ENCODE results near the gene PPP1R12B.
"Not testable (repeated sequence)": the region's sequence is repeated elsewhere in the genome, so short reads cannot be mapped to it uniquely, and the experiment has no call there.

PPP1R12B gene

DNA sequence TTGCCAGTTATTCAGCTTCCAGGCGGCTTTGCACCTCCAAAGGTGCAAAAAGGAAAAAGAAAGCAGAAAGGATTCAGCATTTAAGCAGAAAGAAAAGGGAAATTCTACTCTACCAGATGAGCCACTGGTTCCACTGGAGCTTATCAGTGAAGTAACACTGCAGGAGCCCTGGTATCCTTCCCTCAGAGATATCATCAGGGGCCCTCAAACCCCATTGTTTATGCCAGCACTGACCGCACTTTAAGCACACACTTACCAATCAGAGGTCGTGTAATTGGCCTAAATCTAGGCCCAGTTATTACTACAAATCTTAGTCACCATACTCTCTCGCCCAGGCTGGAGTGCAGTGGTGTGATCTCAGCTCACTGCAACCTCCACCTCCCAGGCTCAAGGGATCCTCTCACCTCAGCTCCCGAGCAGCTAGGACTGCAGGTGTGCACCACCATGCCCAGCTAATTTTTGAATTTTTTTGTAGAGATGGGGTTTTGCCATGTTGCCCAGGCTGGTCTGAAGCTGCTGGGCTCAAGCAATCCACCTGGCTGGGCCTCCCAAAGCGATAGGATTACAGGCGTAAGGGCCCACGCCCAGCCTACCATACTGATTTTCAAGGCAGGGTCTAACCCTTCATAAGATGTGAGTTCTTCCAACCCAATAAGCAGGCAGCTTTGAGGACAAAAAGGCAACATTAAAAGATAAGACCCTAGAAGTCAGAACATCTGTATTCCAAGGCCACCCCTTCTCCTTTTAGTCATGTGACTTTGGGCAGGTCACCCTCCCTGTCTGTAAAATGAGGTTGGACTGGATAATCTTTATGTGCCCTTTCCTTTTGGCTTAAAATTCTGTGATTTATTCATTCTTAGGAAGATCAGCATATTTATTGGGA, 236.4 kb downstream of the PPP1R12B start:
- DNase-seq (ENCODE audit: low spot score): no peak

- DNase-seq (ENCODE audit: low spot score): no peak
These were observed 237.1 kb downstream of the PPP1R12B start for GRCh38 chr1:202585590-202585933.

GRCh38 chr1:202586018-202586821, 237.7 kb downstream of the PPP1R12B start:
- DNase-seq (ENCODE audit: low spot score): no peak

DNA sequence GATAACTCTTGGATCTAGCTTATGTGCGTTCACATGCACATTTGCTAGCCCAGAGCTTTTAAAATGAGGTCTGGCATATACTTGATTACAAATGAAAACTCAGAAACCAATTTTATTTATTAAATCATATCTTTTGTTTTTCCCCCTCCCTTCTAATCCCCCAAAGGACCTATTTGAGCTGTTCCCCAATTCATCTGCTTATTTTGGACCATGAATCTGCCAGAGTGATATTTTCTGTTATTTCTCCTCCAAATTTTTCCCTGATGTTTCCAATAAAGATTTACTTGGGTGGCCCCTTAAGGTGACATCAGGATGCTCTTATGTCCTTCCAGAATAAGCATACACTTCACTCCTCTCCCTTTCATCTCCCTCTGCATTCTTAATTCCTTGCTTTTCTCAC, 238.4 kb downstream of the PPP1R12B start:
- no peak for DNase-seq (ENCODE audit: low spot score)

DNA sequence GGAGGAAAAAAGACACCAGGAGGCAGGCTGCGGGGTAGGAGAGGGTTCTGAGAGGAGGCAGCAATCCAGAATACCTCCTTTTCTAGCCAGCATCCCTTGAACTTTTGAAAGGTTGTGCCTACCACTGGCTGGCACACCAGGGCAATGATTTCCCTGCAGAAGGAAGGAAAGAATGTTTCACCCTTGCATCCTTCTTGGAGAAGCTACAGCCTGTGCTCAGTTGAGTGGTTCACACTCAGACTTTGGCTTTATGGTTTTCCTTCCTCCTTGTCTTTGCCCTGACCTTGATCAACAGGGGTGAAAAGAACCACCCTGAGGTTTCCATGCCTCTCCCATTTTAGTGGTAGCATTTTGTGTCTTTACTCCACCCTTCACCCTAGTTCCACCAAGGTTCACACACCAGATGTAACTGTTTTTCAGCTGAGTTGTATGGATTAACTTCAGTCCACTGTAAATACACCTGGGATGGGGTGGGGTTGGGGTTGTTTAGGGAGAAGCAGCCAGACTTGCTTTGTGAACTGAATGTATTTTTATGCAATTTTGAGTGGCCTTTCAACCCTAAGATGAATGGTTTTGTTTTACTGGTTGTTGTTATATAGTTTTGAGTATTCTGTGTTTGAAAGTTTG, 239.5 kb downstream of the PPP1R12B start:
- no peak for DNase-seq (ENCODE audit: low spot score)

DNA sequence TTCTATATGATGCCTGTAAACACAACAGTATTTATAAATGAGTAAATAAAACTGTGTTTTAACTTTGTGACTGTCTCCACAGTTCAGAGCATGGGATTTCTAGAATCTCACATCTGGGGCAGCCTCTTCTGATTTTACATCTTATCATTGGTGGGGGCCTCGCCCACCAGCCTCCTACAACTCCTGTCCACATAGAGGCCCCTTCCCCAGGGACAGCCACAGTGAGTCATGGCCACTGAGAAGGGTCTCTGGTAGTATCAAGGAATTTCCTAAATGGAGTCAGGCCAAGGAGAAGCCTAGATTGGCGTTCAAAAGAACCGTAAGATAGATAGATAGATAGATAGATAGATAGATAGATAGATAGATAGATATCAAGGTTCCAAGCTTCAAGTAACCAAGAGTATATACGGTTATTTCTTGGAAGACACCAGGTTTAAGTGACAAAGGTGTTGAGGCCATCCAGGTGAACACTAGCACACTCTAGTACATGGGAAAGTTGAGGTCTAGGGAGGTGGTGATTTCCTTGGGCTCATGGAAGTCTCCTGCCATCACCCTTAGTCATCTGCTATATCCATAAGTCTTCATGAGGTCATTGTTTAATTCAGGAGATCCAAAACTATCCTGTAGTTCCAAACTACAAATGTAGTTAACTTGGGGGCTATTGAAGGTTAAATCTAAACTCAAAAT, 240.1 kb downstream of the PPP1R12B start:
- no peak for DNase-seq (ENCODE audit: low spot score)

DNA sequence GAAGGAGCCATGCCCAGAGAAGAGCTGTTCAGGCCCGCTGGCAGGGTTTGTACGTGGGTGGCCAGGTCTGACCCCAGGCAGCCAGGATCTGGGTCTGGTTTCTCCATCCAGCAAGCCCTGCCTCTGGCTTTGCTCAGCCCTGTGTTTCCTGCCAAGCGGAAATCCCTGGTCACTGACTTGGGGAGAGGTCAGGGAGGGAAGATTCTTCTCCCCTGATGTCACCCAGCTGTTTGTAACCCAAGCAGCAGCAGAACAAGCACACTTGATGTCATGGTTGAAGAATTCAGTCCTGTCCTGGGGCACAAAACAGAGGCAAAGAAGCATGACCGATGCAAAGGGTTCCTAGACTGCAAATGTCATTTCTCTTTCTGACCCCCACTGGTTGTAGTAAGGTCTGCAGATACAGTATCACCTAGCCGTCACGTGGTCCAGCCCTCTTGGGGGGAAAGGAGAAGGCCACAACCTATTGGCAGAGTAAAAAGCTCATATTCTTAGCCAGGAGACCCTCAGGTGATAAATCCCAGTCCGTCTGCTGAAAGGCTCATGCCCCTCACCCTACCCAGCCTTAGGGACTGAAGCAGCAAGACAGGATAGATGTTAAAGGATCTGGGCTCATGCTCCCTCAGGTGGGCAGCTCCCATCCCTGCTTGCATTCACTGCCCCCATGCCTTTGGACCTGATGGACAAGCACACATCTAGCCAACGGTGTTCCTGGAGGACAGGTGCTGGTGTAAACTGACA, 240.9 kb downstream of the PPP1R12B start:
- peak; percentile 91 for DNase-seq (ENCODE audit: low spot score)

- DNase-seq (ENCODE audit: low spot score): no peak
These were observed 241.6 kb downstream of the PPP1R12B start for GRCh38 chr1:202590126-202590525.

GRCh38 chr1:202590975-202591411, 242.5 kb downstream of the PPP1R12B start:
- no peak for DNase-seq (ENCODE audit: low spot score)

DNA sequence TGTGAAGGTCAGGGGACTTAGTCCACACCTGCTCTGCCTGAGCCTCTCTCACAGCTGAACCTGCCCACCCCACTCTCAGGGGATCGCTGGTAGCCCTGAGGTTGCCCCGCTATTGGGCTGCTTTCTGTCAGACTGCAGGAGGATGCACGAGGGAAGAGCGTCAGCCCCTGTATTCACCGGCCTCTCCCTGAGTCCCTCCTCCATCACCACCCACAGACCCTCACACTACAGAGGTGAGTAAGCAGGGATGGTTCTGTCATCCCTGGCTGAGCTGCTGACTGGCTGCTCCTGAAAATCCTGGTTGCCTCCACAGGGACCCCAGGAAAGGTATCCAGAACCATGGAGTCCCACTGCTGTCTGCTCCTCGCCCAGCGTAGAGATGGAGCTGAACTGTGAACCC, 243.0 kb downstream of the PPP1R12B start:
- no peak for DNase-seq (ENCODE audit: low spot score)

DNA sequence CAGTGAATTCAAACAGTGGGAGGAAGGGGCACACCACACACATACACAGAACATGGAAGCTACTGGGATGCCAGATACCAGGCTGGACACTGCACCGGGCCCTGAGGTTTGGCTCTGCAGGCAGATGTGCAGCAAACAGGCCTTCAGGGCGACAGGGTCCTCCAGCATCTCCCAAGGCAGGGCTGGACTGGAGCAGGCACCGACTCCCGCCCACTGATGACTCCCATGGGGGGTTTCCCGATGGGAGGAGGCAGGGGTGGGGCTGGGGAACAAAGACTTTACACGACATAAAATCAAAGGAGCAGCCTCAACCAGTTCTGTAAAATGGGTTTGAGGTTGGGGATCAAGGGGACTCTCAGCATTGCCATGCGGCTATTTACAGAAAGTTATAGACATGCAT, 243.6 kb downstream of the PPP1R12B start:
- no peak for DNase-seq (ENCODE audit: low spot score)

DNA sequence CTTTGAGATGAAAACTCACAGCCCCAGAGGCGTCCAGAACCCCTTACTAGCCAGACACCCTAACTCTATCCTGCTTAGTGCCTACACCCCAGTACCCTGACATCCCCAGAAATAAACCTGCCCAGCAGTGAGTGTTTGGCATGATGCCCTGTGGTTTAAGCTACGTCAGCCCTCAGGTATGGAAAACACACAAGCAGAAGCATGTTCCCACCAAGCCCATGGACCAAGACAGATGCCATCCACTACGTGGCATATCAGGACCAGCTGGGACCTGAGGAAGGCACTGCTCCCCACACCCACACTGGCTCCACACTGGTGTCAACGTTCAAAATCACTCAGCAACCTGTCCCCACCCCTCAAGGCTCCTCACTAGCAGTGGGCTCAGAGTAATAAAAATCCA, 245.3 kb downstream of the PPP1R12B start:
- DNase-seq (ENCODE audit: low spot score): no peak

DNA sequence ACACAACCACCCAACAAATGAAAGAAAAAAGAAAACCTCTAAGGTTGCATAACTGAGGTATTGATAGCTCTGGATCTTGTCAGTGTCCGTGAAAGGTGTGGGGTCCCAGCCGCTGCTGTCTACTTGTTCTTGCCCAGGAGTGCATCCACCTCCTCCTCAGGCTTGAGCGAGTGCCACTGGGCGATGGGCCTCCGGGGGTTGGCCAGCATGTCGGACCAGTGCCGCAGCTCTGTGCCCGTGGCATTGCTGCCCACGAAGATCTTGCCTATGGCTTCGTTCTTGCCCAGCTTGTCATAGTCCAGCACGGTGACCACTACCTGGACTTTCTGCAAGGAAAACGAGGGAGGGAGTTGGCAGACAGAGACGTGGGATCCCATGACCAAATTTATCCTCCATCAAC, 248.1 kb downstream of the PPP1R12B start:
- no peak for DNase-seq (ENCODE audit: low spot score)

DNA sequence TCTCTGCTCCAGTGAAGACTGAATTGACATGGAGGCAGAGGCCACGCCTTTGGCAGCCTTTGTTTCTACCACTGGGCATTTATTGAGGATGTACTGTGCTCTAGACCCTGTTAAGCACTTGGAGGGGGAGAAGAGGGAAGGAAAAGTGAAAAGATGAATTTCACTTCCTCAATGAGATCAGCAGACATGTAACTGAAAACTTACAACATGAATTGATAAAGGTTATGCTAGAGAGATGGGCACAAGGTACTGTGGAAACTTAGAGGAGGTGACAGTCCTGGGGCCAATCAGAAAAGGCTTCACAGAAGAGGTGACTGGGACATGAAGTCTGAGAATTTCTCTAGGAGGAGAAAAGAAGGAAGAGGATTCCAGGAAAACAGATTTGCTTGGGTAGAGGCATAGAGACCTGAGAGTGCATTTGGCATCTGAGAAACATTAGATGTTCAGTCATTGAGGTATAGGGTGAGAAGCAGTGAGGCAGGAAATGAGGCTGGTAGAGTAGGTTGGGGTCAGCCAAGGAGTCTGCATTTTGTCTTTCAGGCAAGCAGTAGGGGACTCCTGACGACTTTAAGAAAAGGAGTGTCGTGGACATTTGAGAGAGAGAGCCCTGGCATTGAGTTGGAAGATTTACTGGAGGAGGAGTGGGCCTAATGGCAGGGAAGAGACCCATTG, 248.7 kb downstream of the PPP1R12B start:
- no peak for DNase-seq (ENCODE audit: low spot score)

DNA sequence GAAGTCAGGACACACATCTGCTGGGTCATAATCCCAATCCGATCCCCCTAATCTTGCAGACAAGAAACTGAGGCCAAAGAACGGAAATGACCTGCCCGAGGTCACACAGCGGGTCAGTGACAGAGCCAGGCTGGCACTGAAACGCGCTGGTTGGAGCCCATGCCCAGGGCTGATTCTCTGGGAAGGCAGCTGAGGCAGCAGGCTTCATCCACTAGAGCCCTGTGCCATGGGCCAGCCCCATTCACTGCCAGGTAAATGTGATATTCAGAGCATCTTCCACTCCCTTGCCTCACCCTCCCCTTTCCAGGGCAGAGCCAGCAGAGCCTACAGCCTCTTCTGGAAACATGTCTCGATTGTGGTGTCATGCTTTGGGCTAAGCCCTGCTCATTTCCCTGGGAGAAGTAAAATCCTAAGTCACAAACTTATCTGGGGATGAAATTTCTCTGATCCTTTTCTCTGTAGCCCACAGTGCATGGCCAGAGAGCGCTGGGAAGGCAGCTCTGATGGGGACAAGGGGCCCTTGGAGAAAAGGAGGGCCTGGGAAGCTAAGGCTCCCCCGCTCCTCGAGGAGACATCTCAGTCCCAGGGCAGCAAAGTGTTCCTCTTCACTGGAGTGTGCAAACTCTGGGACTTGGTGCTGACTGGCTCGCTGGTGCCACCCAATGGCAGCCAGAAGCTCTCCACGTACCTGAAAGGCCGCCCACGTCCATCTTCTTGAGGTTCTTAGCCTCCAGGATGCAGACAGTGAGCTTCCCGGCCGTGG, 251.4 kb downstream of the PPP1R12B start:
- DNase-seq (ENCODE audit: low spot score): peak; percentile 79

DNA sequence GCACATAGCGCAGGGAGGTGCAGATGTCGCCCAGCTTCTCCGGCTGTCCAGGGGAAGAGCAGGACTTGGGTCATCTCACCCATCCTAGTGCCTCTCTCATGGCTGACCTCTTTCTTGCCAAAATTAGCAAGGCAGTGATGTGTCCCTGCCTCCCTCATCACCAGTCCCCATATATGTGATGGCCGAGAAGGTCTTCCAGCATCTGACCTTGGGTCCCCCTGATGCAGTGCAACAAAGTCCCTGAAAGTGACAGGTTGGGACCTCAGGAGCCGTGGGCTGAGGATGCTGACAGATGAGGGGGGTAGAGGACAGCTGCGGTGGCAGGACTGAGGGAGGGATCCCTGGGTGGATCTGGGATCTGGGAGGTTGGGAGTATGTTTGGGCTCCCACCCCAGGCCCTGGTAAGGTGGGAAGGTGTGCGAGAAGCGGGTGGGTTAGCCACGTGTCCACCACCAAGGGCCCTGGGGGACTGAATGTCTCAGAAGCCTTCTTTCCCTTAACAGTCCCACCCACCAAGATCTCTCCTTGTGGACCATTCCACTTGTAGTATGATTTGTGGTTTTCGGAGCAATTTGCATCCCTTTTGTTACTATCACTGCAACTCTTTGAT, 252.0 kb downstream of the PPP1R12B start:
- no peak for DNase-seq (ENCODE audit: low spot score)

DNA sequence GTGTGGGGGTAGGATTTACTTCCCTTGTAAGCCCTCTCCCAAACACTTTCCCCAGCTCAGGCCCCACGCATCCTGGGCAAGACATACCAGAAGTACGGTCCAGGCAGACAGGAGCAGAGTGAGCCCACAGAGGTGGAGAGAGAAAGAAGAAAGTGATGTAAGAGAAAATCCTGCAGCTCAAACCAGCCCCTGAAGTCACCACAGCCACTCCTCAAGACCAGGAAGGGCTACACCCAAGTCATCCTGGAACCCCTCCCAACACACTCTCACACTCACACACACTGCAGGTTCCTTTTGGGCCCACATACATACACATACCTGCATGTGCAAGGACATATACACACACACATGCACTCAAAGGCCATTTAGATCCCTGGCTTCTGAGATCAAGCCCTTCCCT, 254.9 kb downstream of the PPP1R12B start:
- DNase-seq (ENCODE audit: low spot score): no peak

DNA sequence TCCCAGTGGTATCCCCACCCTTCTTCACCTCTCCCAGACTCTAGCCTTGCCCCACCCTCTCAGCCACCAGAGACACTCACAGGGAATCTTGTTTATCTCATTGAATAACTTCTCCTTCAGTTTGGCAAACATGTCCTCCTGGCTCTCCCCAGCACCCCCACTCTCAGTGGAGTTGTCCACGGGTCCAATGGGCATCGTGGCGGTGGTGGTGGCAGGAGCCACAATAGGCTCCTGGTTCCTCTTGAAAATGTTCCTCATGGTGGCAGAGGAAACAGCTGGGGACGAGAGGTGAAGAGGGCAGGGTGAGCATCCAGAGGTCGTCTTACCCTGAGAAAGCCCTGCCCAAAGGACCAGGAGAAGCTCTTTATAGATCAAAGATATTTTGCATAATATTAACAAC, 257.0 kb downstream of the PPP1R12B start:
- DNase-seq (ENCODE audit: low spot score): no peak

DNA sequence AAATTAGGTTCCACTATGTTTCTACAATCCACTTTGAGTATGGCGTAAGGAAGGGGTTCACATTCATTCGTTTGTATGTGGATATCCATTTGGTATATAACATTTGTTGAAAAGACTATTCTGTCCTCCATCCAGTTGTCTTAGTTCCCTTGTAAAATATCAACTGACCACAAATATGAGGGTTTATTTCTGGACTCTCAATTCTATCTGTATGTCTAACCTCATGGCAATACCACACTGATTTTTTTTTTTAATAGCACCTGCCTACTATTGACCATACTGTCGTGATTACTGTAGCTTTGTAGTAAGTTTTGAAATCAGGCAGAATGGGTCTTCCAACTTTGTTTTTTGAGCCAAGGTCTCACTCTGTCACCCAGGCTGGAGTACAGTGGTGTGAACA, 263.5 kb downstream of the PPP1R12B start:
- not testable (repeated sequence) for DNase-seq (ENCODE audit: low spot score)

- DNase-seq (ENCODE audit: low spot score): no peak
These were observed 265.1 kb downstream of the PPP1R12B start for GRCh38 chr1:202613571-202613970.
